ENCODE data around the gene RPL27A.

Gene RPL27A

DNA sequence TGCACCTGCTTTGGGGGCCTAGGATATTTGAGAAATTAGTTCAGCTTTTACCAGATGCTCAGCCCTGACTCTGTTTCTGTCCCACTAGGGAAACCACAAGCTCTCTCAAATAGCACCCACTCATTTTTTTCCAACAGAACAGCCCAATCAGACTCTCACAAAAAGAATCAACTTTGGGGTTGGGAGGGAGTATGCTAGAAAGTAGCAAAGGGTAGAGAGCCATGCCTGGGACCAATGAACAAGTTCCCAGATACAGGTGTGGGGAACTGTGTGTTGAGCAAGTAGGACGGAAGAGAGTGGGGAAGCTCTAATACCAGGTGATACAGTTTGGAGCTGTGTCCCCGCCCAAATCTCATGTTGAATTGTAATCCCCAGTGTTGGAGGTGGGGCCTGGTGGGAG is 41.3 kb upstream of the RPL27A start:
- TF ChIP-seq, protein P1, sequence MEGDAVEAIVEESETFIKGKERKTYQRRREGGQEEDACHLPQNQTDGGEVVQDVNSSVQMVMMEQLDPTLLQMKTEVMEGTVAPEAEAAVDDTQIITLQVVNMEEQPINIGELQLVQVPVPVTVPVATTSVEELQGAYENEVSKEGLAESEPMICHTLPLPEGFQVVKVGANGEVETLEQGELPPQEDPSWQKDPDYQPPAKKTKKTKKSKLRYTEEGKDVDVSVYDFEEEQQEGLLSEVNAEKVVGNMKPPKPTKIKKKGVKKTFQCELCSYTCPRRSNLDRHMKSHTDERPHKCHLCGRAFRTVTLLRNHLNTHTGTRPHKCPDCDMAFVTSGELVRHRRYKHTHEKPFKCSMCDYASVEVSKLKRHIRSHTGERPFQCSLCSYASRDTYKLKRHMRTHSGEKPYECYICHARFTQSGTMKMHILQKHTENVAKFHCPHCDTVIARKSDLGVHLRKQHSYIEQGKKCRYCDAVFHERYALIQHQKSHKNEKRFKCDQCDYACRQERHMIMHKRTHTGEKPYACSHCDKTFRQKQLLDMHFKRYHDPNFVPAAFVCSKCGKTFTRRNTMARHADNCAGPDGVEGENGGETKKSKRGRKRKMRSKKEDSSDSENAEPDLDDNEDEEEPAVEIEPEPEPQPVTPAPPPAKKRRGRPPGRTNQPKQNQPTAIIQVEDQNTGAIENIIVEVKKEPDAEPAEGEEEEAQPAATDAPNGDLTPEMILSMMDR (IDR thresholded peaks at IDR 0.05; ENCODE audit: insufficient read depth, low read depth, low read length, missing control alignments), result no peak
- no peak overlapping the region for H3K4me3 ChIP-seq (ENCODE audit: low read length)
- DNase-seq (ENCODE audit: low read depth), result no peak

DNA sequence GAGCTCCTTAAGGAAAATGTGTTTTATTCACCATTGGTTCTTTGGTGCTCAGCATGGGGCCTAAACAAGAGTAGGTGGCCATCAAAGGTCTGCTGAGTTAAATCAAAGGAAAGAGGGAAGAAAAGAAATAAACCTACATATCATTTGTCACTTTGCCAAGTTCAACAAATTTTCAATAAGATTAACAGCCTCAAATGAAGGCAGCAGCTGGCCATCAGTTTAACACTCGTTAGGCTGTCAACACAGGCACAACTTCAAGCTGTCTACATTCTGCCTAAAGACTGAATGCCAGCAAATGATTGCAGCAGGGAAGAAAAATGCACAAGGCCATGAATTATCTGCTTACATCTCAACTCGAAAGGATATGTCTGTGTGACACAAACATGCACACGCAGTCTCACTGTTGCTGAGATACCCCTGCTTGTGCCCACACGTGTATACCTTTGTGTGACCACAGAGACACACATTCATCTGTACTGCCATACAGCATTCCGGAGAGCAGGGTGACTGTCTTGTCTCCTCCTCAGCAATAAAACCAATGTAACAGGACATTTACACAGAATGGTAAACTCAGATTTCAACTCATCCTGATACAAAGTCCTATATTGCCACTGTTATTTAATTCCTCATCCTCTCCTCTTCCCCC is 40.3 kb upstream of the RPL27A start:
- TF ChIP-seq, protein P1 (IDR thresholded peaks at IDR 0.05; ENCODE audit: insufficient read depth, low read depth, low read length, missing control alignments), result no peak
- no peak for DNase-seq (ENCODE audit: low read depth)
- no peak overlapping the region for H3K4me3 ChIP-seq (ENCODE audit: low read length)

DNA sequence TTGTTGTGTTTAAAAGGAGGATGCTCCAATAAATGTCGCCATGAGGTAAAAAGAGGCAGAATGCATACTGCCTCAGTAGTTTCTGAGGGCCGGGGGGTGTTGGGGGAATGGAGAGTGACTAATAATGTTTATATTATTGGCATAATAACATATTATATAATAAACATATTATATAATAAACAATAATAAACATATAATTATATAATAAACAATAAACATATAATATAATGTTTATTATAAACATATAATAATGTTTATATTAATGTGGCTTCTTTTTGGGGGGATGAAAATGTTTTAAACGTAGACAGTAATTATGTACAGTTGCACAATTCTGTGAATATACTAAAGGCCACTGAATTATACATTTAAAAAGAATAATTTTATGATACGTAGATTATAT is 35.7 kb upstream of the RPL27A start:
- TF ChIP-seq, protein P1 (IDR thresholded peaks at IDR 0.05; ENCODE audit: insufficient read depth, low read depth, low read length, missing control alignments), result no peak
- no peak overlapping the region for H3K4me3 ChIP-seq (ENCODE audit: low read length)
- no peak for DNase-seq (ENCODE audit: low read depth)

DNA sequence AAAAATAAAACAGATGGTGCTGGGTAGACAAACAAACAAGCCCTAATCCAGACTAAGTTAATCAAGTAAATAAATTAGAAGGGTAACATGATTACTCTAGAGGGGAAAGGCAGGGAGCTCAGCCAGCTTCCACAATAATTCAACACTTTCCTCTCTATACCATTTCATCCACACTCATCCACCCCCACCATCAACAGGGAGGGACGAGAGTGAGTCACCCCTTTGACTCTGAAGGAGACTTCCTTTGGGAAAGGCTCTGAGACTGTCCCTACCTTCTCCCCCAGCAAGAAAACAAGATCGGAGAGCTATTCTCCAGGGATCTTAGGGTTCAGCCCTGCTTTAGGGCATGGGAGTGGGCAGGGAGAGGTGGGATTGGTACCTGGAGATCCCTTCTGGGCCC is 33.2 kb upstream of the RPL27A start:
- peak; percentile 73 for DNase-seq (ENCODE audit: low read depth)
- no peak overlapping the region for H3K4me3 ChIP-seq (ENCODE audit: low read length)
- TF ChIP-seq, protein P1 (IDR thresholded peaks at IDR 0.05; ENCODE audit: insufficient read depth, low read depth, low read length, missing control alignments), result no peak

DNA sequence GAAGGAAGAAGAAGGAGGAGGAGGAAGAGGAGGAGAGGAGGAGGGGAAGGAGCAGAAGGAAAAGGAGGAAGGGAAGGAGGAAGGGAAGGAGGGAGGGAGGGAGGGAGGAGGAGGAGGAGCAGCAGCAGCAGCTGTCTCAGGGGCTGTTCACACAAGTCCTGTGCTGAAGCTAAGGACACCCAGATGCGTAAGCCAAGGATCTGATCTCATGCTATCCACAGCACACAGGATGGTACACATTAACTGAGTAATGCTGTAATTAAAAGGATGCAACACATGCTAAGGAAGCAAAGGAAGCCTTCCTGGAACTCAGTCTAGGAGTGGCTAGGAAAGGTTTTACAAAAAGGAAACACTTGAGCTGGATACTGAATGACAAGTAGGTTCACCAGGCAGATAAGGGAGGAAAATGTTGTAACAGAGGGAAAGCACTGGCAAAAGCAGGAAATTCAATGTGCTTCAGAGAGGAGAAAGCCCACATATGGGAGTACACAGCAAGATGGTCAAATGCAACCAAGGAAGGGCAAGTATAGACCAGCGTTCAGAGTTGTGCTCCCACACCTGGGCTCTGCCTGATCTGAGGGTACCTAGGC is 32.1 kb upstream of the RPL27A start:
- no peak overlapping the region for H3K4me3 ChIP-seq (ENCODE audit: low read length)
- TF ChIP-seq, protein P1 (IDR thresholded peaks at IDR 0.05; ENCODE audit: insufficient read depth, low read depth, low read length, missing control alignments), result no peak
- DNase-seq (ENCODE audit: low read depth), result no peak

DNA sequence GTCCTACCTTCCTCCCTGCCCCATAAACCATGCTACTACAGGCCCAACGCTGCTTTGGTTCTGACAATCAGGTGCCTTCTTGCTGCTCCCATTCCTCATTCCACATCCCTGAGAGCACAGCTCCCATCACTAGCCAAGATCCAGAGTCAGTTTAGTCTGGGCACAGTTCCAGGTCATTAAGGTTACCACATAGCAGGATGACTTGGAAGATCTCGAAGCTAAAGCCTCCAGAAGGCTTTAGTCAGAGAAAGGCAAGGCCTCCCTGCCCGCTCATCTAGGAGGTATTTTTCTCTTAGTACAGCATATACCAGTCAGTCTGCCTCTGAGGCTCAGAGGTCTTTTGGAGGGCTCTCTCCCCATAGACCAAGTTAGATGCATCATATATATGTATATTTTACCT is 30.5 kb upstream of the RPL27A start:
- TF ChIP-seq, protein P1 (IDR thresholded peaks at IDR 0.05; ENCODE audit: insufficient read depth, low read depth, low read length, missing control alignments), result no peak
- H3K4me3 ChIP-seq (ENCODE audit: low read length), result no peak overlapping the region
- peak; percentile 94 for DNase-seq (ENCODE audit: low read depth)

DNA sequence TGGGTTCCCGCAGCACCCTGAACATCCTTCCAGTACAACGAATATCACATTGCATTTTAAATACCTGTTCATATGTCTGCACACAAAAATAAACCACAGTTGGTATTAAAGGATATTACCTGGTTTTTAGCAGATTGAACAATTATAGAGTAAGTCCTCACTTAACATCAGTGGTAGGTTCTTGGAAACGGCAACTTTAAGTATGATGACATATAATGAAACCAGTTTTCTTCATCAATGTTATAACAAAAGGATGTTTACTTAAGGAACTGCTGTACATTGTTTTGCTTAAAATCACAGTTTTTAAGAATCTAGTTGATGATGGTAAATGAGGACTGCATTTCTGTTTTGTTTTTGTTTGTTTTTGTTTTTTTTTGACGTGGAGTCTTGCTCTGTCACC is 28.1 kb upstream of the RPL27A start:
- no peak for DNase-seq (ENCODE audit: low read depth)
- TF ChIP-seq, protein P1 (IDR thresholded peaks at IDR 0.05; ENCODE audit: insufficient read depth, low read depth, low read length, missing control alignments), result no peak
- H3K4me3 ChIP-seq (ENCODE audit: low read length), result no peak overlapping the region
